Cortex of kidney (tissue), 1 donor: ENCODE results near the gene SH3GL1.

Experiments
- DNase-seq: peaks from one replicate; lab custom pipeline; 2025; lab: John Stamatoyannopoulos, UW

SH3GL1 gene

GRCh38 chr19:4313847-4314490 is 86.4 kb downstream of the SH3GL1 start:
- DNase-seq: no peak
